Activated CD8-positive, alpha-beta memory T cell treated with anti-CD3 and anti-CD28 coated beads, Interleukin-2, amount 50 U/mL, for 24 hours (primary cell): ENCODE data around the gene SPATA4.
"Not testable (repeated sequence)": the region's sequence is repeated elsewhere in the genome, so short reads cannot be mapped to it uniquely, and the experiment has no call there.

ENCODE experiments used
- DNase-seq: peaks from one replicate; pipeline ENCODE4 v3.0.0-alpha.2; 2020; ENCODE audit errors: extremely low read depth

Gene SPATA4

GRCh38 chr4:176195184-176195978 lies at the start of gene SPATA4:
Gene SPATA4 (minus strand): TSS chr4:176195585. CDS start chr4:176195562, 23 bp downstream.
- peak; percentile 88 for DNase-seq

- no peak for DNase-seq
These were observed 47.5 kb upstream of the SPATA4 start for GRCh38 chr4:176242764-176243347.

- no peak for DNase-seq
These were observed 46.3 kb upstream of the SPATA4 start for GRCh38 chr4:176241703-176242102.

- DNase-seq: no peak
These were observed 43.4 kb upstream of the SPATA4 start for GRCh38 chr4:176238826-176239225.

GRCh38 chr4:176238157-176238610 lies 42.8 kb upstream of the SPATA4 start:
- DNase-seq: no peak

GRCh38 chr4:176236946-176237345 lies 41.6 kb upstream of the SPATA4 start:
- DNase-seq: no peak

GRCh38 chr4:176230836-176231235 lies 35.5 kb upstream of the SPATA4 start:
- no peak for DNase-seq

GRCh38 chr4:176229645-176230044 lies 34.3 kb upstream of the SPATA4 start:
- DNase-seq: no peak

- DNase-seq: no peak
These were observed 31.4 kb upstream of the SPATA4 start for GRCh38 chr4:176226736-176227135.

- no peak for DNase-seq
These were observed 28.2 kb upstream of the SPATA4 start for GRCh38 chr4:176223561-176223960.

- DNase-seq: no peak
These were observed 26.8 kb upstream of the SPATA4 start for GRCh38 chr4:176222149-176222548.

- DNase-seq: no peak
These were observed 22.1 kb upstream of the SPATA4 start for GRCh38 chr4:176217510-176217909.

- not testable (repeated sequence) for DNase-seq
These were observed 17.0 kb upstream of the SPATA4 start for GRCh38 chr4:176212351-176212750.

- DNase-seq: no peak
These were observed 15.4 kb upstream of the SPATA4 start for GRCh38 chr4:176210579-176211296.

GRCh38 chr4:176210101-176210500 lies 14.7 kb upstream of the SPATA4 start:
- DNase-seq: no peak

GRCh38 chr4:176209535-176209934 lies 14.2 kb upstream of the SPATA4 start:
- DNase-seq: no peak

GRCh38 chr4:176207839-176208238 lies 12.5 kb upstream of the SPATA4 start:
- DNase-seq: no peak

GRCh38 chr4:176205299-176205698 lies 9.9 kb upstream of the SPATA4 start:
- DNase-seq: no peak

- no peak for DNase-seq
These were observed 3.0 kb upstream of the SPATA4 start for GRCh38 chr4:176198316-176198903.

GRCh38 chr4:176193938-176194337 lies 1.4 kb downstream of the SPATA4 start:
- peak; percentile 10 for DNase-seq

GRCh38 chr4:176193126-176193525 lies 2.3 kb downstream of the SPATA4 start:
- DNase-seq: no peak

- DNase-seq: no peak
These were observed 3.4 kb downstream of the SPATA4 start for GRCh38 chr4:176191974-176192373.
